HG02759 (cell line): ENCODE data around the gene UNC5B.

Source experiments
- ATAC-seq: cut with Tn5 transposase; IDR thresholded peaks from one replicate; pipeline ENCODE4 v1.9.1; 2021; ENCODE audit warnings: mild to moderate bottlenecking, moderate library complexity; ENCODE audit not compliant: unreplicated experiment

UNC5B gene

GRCh38 chr10:71222601-71223346 is 10.4 kb downstream of the UNC5B start:
- no peak for ATAC-seq

- ATAC-seq = no peak
Observed at GRCh38 chr10:71223347-71224058, 11.1 kb downstream of the UNC5B start.

GRCh38 chr10:71225291-71226058 is 13.1 kb downstream of the UNC5B start:
- ATAC-seq = no peak

- no peak for ATAC-seq
Observed at GRCh38 chr10:71228875-71229675, 16.7 kb downstream of the UNC5B start.

GRCh38 chr10:71229726-71230655 is 17.6 kb downstream of the UNC5B start:
- no peak for ATAC-seq

GRCh38 chr10:71230656-71231025 is 18.3 kb downstream of the UNC5B start:
- ATAC-seq = no peak

- ATAC-seq = no peak
Observed at GRCh38 chr10:71231206-71231605, 18.8 kb downstream of the UNC5B start.

GRCh38 chr10:71232089-71232998 is 20.0 kb downstream of the UNC5B start:
- ATAC-seq = no peak

- ATAC-seq = no peak
Observed at GRCh38 chr10:71233482-71233892, 21.1 kb downstream of the UNC5B start.

GRCh38 chr10:71234004-71234894 is 21.9 kb downstream of the UNC5B start:
- ATAC-seq = no peak

GRCh38 chr10:71234970-71235685 is 22.8 kb downstream of the UNC5B start:
- no peak for ATAC-seq

- ATAC-seq = no peak
Observed at GRCh38 chr10:71235808-71236207, 23.4 kb downstream of the UNC5B start.

- ATAC-seq = no peak
Observed at GRCh38 chr10:71236286-71236685, 23.9 kb downstream of the UNC5B start.

- ATAC-seq = no peak
Observed at GRCh38 chr10:71236822-71237682, 24.7 kb downstream of the UNC5B start.

- ATAC-seq = no peak
Observed at GRCh38 chr10:71237843-71238623, 25.7 kb downstream of the UNC5B start.
